ENCODE measurements around the gene KLK2.

DNA sequence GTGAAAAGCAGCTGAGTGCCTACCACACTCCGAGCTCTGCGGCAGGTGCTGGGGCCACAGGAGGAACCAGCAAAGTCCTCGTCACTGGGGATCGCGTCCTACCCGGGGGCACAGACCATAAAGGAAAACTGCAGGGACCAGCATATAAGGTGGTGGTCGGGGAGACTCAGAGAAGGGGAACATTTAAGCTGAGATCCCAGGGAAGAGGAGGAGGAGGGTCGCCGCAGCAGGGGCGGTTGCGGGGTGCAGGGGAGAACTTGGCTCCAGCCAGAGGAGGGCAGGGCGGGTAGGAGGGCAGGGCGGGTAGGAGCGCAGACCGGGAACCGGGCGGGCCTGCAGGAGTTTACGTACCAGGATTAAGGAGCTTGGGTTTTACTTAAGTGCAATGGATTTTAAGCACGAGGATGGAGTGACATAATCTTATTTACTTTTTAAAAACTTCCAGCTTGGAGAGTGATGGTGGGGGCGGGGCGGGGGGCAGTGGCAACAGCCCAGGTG, 38.9 kb downstream of the KLK2 start:
- TF ChIP-seq POLR2AphosphoS5 (IDR thresholded peaks at IDR 0.05; ENCODE audit: low read depth, low read length) (no peak), TCF7L2 (IDR thresholded peaks at IDR 0.05; ENCODE audit: low read depth, low read length) (no peak), CTCF (IDR thresholded peaks at IDR 0.05) (no peak)
- TF ChIP-seq, protein P1, sequence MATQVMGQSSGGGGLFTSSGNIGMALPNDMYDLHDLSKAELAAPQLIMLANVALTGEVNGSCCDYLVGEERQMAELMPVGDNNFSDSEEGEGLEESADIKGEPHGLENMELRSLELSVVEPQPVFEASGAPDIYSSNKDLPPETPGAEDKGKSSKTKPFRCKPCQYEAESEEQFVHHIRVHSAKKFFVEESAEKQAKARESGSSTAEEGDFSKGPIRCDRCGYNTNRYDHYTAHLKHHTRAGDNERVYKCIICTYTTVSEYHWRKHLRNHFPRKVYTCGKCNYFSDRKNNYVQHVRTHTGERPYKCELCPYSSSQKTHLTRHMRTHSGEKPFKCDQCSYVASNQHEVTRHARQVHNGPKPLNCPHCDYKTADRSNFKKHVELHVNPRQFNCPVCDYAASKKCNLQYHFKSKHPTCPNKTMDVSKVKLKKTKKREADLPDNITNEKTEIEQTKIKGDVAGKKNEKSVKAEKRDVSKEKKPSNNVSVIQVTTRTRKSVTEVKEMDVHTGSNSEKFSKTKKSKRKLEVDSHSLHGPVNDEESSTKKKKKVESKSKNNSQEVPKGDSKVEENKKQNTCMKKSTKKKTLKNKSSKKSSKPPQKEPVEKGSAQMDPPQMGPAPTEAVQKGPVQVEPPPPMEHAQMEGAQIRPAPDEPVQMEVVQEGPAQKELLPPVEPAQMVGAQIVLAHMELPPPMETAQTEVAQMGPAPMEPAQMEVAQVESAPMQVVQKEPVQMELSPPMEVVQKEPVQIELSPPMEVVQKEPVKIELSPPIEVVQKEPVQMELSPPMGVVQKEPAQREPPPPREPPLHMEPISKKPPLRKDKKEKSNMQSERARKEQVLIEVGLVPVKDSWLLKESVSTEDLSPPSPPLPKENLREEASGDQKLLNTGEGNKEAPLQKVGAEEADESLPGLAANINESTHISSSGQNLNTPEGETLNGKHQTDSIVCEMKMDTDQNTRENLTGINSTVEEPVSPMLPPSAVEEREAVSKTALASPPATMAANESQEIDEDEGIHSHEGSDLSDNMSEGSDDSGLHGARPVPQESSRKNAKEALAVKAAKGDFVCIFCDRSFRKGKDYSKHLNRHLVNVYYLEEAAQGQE (IDR thresholded peaks at IDR 0.05; ENCODE audit: insufficient read depth in 1 of 2, low read depth in 2 of 2, low read length in 1 of 2): no peak

All from Panc1 (cell line).